Measurements from ENCODE around the gene ZMYND8. TPM values are rescaled to one million over a fixed set of nuclear protein-coding genes. Genes with fewer than 3 reads are reported as not detected.
"Not testable (repeated sequence)": the region's sequence is repeated elsewhere in the genome, so short reads cannot be mapped to it uniquely, and the experiment has no call there.

The ZMYND8 gene
- total and polyA plus RNA-seq, 9 donors: 12.2 to 18.9 (median 16.0) TPM

DNA sequence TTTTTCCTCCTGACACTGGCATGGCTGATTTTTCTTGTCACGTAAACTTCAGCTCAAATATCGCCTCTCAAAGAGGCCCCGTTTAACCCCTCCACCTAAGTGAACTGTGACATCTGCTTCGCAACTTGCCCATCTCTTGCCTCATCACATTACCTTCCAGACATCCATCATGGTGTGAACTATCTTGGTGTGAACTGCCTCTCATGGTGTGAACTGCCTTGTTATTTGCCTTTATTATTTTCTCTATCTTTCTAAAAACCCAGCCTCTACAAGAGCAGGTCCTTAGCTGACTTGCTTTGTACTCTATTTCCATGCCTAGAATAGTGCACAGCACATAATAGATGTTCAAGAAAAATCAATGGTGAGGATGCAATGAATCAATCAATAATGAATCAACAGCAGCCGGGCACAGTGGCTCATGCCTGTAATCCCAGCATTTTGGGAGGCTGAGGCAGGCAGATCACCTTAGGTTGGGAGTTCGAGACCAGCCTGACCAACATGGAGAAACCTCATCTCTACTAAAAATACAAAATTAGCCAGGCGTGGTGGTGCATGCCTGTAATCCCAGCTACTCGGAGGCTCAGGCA lies 95.9 kb downstream of the ZMYND8 start:
- DNase-seq; H3K9me3 ChIP-seq (replicated peaks; ENCODE audit: control insufficient read depth, low read depth, low read length); H3K27ac ChIP-seq (ENCODE audit: low read length); H3K4me3 ChIP-seq (ENCODE audit: low read length); H3K27me3 ChIP-seq (ENCODE audit: control insufficient read depth, insufficient read depth, low read length): not testable (repeated sequence)
- peaks cover 20% of the 10 kb centered on the region for H3K4me1 ChIP-seq (ENCODE audit: control insufficient read depth, insufficient read depth, low read length)
- WGBS (ENCODE audit: insufficient coverage): 91% methylated on average over 6 of the region's 8 CpGs
- H3K36me3 ChIP-seq (ENCODE audit: control insufficient read depth, insufficient read depth, low read length): peaks cover 37% of the 10 kb centered on the region

DNA sequence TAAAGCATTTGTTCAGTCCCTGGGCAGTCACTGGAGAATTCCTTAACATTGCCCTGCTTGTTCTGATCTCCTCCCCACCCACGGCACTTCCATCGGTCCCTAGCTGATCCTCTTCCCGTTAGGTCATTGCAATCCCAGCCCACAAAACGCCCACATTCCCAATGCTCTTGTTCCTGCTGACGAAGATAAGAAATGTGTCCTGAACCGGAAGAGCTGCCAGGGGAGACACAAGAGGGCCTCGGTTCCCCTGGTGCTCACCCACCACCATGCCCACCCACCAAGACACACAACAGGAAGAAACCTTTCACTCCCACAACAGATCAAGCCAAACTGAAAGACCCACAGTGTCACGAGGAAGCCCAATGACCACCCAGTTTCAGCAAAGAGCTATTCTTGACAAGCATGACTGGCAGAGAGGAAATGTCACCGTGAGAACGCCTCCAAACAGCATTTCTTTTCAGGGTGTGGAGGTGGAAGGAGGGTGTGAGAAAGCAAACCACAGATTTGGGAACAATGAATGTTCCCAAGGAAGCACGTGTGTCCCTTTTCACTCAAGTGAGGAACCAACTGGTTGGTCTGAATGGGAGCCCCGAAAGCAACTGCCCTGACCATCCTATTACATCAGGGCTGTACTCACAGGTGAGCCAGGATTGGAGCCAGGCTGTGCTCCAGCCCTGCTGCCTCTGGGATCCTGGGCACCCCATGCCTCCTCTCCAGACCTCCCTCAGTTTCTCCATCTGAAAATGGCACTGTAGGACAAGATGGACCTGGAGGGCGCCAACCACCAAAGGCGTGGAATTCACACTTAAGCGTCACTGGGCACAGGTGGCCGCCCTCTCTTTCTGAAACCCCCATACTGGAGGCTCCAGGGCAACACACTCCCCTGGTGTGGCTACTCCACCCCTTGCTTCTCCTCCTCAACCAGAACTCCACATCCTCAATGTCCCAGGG lies 97.5 kb downstream of the ZMYND8 start:
- H3K4me1 ChIP-seq (ENCODE audit: control insufficient read depth, insufficient read depth, low read length): peaks cover 19% of the 10 kb centered on the region
- no peaks in the 10 kb centered on the region for H3K27me3 ChIP-seq (ENCODE audit: control insufficient read depth, insufficient read depth, low read length)
- WGBS (ENCODE audit: insufficient coverage): 75% methylated on average over 16 of the region's 16 CpGs
- DNase-seq: no peak
- H3K9me3 ChIP-seq (replicated peaks; ENCODE audit: control insufficient read depth, low read depth, low read length): no peaks in the 10 kb centered on the region
- H3K36me3 ChIP-seq (ENCODE audit: control insufficient read depth, insufficient read depth, low read length): peaks cover 37% of the 10 kb centered on the region
- no peak overlapping the region for H3K27ac ChIP-seq (ENCODE audit: low read length)
- H3K4me3 ChIP-seq (ENCODE audit: low read length): no peak overlapping the region

DNA sequence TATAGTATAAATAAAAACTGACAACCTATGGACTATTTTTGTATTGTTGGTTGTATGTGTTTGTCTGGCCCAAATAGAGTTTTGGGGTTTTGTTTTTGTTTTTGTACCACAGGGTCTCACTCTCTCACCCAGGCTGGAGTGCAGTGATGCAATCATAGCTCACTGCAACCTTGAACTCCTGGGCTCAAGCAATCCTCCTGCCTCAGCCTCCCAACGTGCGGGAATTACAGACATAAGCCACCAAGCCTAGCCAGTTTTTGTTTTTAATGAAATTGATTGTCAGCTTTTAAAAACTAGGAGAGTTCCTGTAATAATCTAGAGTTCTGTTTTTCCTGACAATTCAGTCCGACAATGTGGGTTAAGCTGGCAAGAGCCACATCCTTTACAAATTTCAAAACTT lies 98.7 kb downstream of the ZMYND8 start:
- H3K4me1 ChIP-seq (ENCODE audit: control insufficient read depth, insufficient read depth, low read length): peaks cover 7% of the 10 kb centered on the region

DNA sequence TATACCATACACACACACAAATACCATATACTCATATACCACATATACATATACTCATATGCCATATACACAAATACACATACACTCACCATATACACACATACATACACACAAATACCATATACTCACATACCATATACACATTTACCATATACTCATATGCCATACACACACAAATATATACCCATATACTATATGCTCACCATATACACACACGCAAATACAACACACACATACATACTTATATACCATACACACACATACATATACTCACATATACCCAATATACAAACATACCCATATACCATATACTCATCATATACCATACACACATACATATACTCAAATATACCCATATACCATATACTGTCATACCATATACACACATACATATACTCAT lies 99.2 kb downstream of the ZMYND8 start:
- no CpG with 5 or more reads among the region's 1 CpG for WGBS (ENCODE audit: insufficient coverage)
- peaks cover 2% of the 10 kb centered on the region for H3K4me1 ChIP-seq (ENCODE audit: control insufficient read depth, insufficient read depth, low read length)
- DNase-seq: no peak
- H3K27ac ChIP-seq (ENCODE audit: low read length): no peak overlapping the region
- no peaks in the 10 kb centered on the region for H3K9me3 ChIP-seq (replicated peaks; ENCODE audit: control insufficient read depth, low read depth, low read length)
- no peaks in the 10 kb centered on the region for H3K27me3 ChIP-seq (ENCODE audit: control insufficient read depth, insufficient read depth, low read length)
- H3K4me3 ChIP-seq (ENCODE audit: low read length): no peak overlapping the region
- peaks cover 48% of the 10 kb centered on the region for H3K36me3 ChIP-seq (ENCODE audit: control insufficient read depth, insufficient read depth, low read length)

More for the DNA sequence above, 98.7 kb downstream of the ZMYND8 start:
- WGBS (ENCODE audit: insufficient coverage): no CpG with 5 or more reads among the region's 3 CpGs
- peaks cover 47% of the 10 kb centered on the region for H3K36me3 ChIP-seq (ENCODE audit: control insufficient read depth, insufficient read depth, low read length)
- no peaks in the 10 kb centered on the region for H3K9me3 ChIP-seq (replicated peaks; ENCODE audit: control insufficient read depth, low read depth, low read length)
- no peaks in the 10 kb centered on the region for H3K27me3 ChIP-seq (ENCODE audit: control insufficient read depth, insufficient read depth, low read length)
- no peak overlapping the region for H3K4me3 ChIP-seq (ENCODE audit: low read length)
- no peak overlapping the region for H3K27ac ChIP-seq (ENCODE audit: low read length)
- no peak for DNase-seq

DNA sequence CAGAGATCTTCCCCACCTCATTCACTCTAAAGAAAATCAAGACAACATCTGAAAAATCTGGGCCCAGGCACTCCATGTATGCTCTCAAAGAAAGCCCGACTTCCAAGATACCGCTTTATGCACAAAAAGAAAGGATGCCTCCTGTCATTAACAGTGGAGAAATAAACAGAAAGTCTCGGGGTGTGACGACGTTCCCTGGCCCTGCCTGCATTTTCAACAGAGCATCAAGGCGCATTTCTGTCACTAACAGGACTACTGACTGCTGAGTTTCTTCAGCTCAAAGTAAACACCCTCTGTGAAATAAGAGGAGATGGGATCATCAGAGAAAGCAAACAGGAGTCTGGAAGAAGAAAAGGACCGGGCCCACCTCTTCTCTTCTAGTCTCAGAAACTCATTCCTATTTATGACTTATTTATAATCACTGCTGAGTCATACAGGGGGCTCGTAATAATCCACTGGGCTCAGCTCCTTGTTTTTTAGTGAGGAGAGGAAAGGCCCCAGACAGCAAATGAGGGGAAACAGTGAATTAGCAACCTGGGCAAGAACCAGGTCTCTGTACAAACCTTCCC lies 99.7 kb downstream of the ZMYND8 start:
- Histone ChIP-seq H3K9me3 (replicated peaks; ENCODE audit: control insufficient read depth, low read depth, low read length) (no peaks in the 10 kb centered on the region), H3K36me3 (ENCODE audit: control insufficient read depth, insufficient read depth, low read length) (peaks cover 45% of the 10 kb centered on the region), H3K4me1 (ENCODE audit: control insufficient read depth, insufficient read depth, low read length) (no peaks in the 10 kb centered on the region), H3K4me3 (ENCODE audit: low read length) (no peak overlapping the region), H3K27me3 (ENCODE audit: control insufficient read depth, insufficient read depth, low read length) (no peaks in the 10 kb centered on the region), H3K27ac (ENCODE audit: low read length) (no peak overlapping the region)
- 79% methylated on average over 3 of the region's 8 CpGs for WGBS (ENCODE audit: insufficient coverage)
- no peak for DNase-seq

DNA sequence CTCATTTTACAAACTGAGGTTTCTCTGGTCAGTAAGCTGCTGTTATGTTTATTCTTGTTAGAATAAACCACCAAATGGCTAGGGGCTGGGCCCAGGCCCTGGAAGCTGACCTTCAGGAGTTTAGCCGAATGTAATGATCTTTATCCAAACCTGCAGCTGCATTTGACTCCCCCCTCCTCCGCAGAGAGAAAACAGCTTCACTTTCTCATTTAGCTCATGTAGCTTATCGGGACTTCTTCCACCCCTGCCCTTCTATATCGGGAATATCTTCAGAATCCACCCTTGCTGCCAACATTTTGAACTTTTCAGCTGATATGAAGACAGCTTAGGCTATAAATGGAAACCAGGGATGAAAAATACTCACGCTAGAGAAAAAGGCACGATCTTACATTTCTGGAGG lies 102.6 kb downstream of the ZMYND8 start:
- Histone ChIP-seq H3K4me3 (ENCODE audit: low read length) (no peak overlapping the region), H3K27ac (ENCODE audit: low read length) (no peak overlapping the region)
- no peak for DNase-seq

DNA sequence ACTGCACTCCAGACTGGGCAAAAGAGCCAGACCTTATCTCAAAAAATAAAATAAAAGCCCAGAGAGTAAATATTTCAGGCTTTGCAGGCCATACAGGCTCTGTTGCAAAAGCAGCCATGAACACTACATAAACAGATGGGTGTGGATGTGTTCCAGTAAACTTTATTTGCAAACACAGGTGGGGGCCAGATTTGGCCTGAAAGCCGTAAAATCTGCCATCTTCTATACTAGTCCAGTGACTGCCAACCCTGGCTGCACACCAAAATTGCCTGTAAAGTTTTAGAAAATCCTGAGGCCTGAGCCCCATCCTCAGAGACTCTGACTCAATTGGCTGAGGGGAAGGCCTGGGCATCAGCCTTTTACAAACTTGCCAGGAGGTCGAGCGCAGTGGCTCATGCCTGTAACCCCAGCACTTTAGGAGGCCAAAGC lies 103.6 kb downstream of the ZMYND8 start:
- Histone ChIP-seq H3K36me3 (ENCODE audit: control insufficient read depth, insufficient read depth, low read length) (peaks cover 48% of the 10 kb centered on the region), H3K27me3 (ENCODE audit: control insufficient read depth, insufficient read depth, low read length) (no peaks in the 10 kb centered on the region), H3K4me3 (ENCODE audit: low read length) (no peak overlapping the region), H3K4me1 (ENCODE audit: control insufficient read depth, insufficient read depth, low read length) (no peaks in the 10 kb centered on the region), H3K27ac (ENCODE audit: low read length) (no peak overlapping the region), H3K9me3 (replicated peaks; ENCODE audit: control insufficient read depth, low read depth, low read length) (no peaks in the 10 kb centered on the region)
- no peak for DNase-seq
- WGBS (ENCODE audit: insufficient coverage): 83% methylated on average over 2 of the region's 3 CpGs

More for the DNA sequence above, 102.6 kb downstream of the ZMYND8 start:
- H3K36me3 ChIP-seq (ENCODE audit: control insufficient read depth, insufficient read depth, low read length): peaks cover 43% of the 10 kb centered on the region
- H3K4me1 ChIP-seq (ENCODE audit: control insufficient read depth, insufficient read depth, low read length): no peaks in the 10 kb centered on the region
- WGBS (ENCODE audit: insufficient coverage): 63% methylated on average over 3 of the region's 6 CpGs
- no peaks in the 10 kb centered on the region for H3K9me3 ChIP-seq (replicated peaks; ENCODE audit: control insufficient read depth, low read depth, low read length)
- H3K27me3 ChIP-seq (ENCODE audit: control insufficient read depth, insufficient read depth, low read length): no peaks in the 10 kb centered on the region

DNA sequence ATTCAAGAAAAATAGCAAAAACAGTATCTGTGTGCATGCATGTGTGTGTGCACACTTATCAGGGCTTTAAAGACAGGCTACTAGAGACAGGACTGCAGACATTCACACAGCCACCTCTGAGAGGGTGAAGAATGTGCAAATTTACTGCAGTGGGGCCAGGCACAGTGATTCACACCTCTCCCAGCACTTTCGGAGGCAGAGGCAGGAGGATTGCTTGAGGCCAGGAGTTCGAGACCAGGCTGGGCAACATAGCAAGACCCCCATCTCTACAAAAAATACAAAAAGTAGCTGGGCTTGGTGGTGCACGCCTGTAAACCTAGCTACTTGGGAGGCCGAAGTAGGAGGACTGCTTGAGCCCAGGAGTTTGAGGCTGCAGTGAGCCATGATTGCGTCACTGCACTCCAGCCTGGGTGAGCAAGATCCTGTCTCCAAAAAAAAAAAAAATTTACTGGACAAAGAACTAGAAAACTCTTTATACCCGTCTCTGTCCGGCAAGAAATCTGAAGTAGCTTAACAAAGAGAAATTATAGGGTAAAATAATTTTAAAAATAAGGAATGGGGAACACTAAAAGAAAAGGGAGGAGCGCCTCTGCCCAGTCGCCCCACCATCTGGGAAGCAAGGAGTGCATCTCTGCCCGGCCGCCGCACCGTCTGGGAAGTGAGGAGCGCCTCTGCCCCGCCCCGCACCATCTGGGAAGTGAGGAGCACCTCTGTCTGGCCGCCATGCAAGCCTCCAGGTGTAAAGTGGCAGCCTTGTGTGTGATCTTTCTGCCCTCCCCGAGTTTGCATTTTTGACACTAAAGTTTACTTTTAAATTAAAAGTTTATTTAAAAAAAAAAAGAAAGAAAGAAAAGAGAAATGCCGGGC lies 105.1 kb downstream of the ZMYND8 start:
- no peak for DNase-seq
- H3K27me3 ChIP-seq (ENCODE audit: control insufficient read depth, insufficient read depth, low read length): no peaks in the 10 kb centered on the region
- H3K9me3 ChIP-seq (replicated peaks; ENCODE audit: control insufficient read depth, low read depth, low read length): no peaks in the 10 kb centered on the region
- H3K4me3 ChIP-seq (ENCODE audit: low read length): no peak overlapping the region
- WGBS (ENCODE audit: insufficient coverage): 93% methylated on average over 12 of the region's 19 CpGs
- peaks cover 58% of the 10 kb centered on the region for H3K36me3 ChIP-seq (ENCODE audit: control insufficient read depth, insufficient read depth, low read length)
- H3K27ac ChIP-seq (ENCODE audit: low read length): no peak overlapping the region
- no peaks in the 10 kb centered on the region for H3K4me1 ChIP-seq (ENCODE audit: control insufficient read depth, insufficient read depth, low read length)

DNA sequence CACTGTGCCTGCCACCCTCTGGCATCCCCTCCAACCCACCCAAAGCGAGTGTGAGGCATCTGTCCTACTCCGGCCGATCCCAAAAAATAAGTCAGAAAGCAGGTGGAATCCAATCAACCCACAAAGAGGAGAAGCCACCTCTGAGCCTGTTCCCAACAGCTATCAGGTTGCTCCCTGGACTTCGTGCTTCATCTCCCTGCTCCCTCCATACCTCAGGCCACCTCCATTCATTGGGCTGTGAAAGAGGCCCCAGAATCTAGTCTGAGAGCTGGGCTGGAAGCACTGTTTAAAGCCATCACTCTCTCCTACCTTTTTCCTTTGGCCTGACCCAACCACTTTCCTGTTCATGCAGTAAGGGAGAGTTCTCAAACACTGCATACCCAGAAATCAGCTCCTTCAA lies 106.1 kb downstream of the ZMYND8 start:
- no peak for DNase-seq
- Histone ChIP-seq H3K4me1 (ENCODE audit: control insufficient read depth, insufficient read depth, low read length) (no peaks in the 10 kb centered on the region), H3K36me3 (ENCODE audit: control insufficient read depth, insufficient read depth, low read length) (peaks cover 64% of the 10 kb centered on the region), H3K9me3 (replicated peaks; ENCODE audit: control insufficient read depth, low read depth, low read length) (no peaks in the 10 kb centered on the region), H3K27me3 (ENCODE audit: control insufficient read depth, insufficient read depth, low read length) (no peaks in the 10 kb centered on the region), H3K27ac (ENCODE audit: low read length) (no peak overlapping the region), H3K4me3 (ENCODE audit: low read length) (no peak overlapping the region)
- 93% methylated on average over 4 of the region's 4 CpGs for WGBS (ENCODE audit: insufficient coverage)
